Astrocyte (in vitro differentiated cells and primary cell): ENCODE results near the gene ING4.

Source experiments
- CTCF ChIP-seq: IDR thresholded peaks from 2 replicates; pipeline ENCODE4 v1.5.1; 2011; ENCODE audit warnings: low read depth, mild to moderate bottlenecking, inconsistent platforms, low read length, moderate library complexity; ENCODE audit not compliant: insufficient read depth
- EZH2 ChIP-seq: IDR thresholded peaks from 2 replicates; pipeline ENCODE4 v1.6.1; 2012; ENCODE audit warnings: mild to moderate bottlenecking, low read length, inconsistent platforms; ENCODE audit not compliant: insufficient read depth

- TF ChIP-seq CTCF: no peak
- TF ChIP-seq EZH2: no peak
Observed at GRCh38 chr12:6641131-6641530, 21.8 kb downstream of the ING4 start.
